K562 (cell line): Measurements from ENCODE around the gene NME4. TPM values are rescaled to one million over a fixed set of nuclear protein-coding genes. Genes with fewer than 3 reads are reported as not detected.

ENCODE experiments used
- ATF7 ChIP-seq: fragments of 450-650 bp; IDR thresholded peaks from 2 replicates; pipeline ENCODE4 v1.7.1; 2014; ENCODE audit warnings: mild to moderate bottlenecking, moderate library complexity
- CBX8 ChIP-seq: fragments of 200-600 bp; sonication (generic); IDR thresholded peaks from 2 replicates; pipeline ENCODE4 v1.6.1; 2012; ENCODE audit warnings: borderline replicate concordance, mixed run types, low read depth, mild to moderate bottlenecking, moderate library complexity, mixed read lengths, low read length, control low read depth, inconsistent platforms; ENCODE audit not compliant: poor library complexity, severe bottlenecking; ENCODE audit errors: extremely low read depth
- CREB1 ChIP-seq, 2 experiments: sonication (generic) in 1 of 2; formaldehyde crosslinking in 1 of 2; IDR thresholded peaks; 2 replicates each; pipeline versions ENCODE4 v1.6.1 to v1.8.0; 2012 to 2022; ENCODE audit warnings: inconsistent platforms in 1 of 2, mild to moderate bottlenecking in 1 of 2, missing genetic modification reagents in 1 of 2, moderate library complexity in 1 of 2
- CTCFL ChIP-seq: IDR thresholded peaks from 2 replicates; pipeline ENCODE4 v1.6.1; 2011; ENCODE audit warnings: borderline replicate concordance, low read depth, mild to moderate bottlenecking, moderate library complexity, low read length; ENCODE audit not compliant: insufficient read depth, poor library complexity, severe bottlenecking
- EP300 ChIP-seq: IDR thresholded peaks from 2 replicates; pipeline ENCODE4 v1.6.1; 2012; ENCODE audit warnings: low read length, improper control_type of control experiment
- FOXM1 ChIP-seq, 2 experiments: fragments of 450-650 bp in 1 of 2; sonication (generic) in 1 of 2; formaldehyde crosslinking in 1 of 2; IDR thresholded peaks; 2 replicates each; pipeline versions ENCODE4 v1.6.1 to v1.9.0; 2017 to 2022; ENCODE audit warnings: low read depth in 2 of 2, mild to moderate bottlenecking in 2 of 2, missing genetic modification reagents in 1 of 2, moderate library complexity in 1 of 2
- JUND ChIP-seq, 2 experiments: IDR thresholded peaks; 2 replicates in 1 of 2; 3 replicates in 1 of 2; pipeline ENCODE4 v1.6.1; 2011; ENCODE audit warnings: borderline replicate concordance in 2 of 2, low read depth in 2 of 2, low read length in 2 of 2, improper control_type of control experiment in 1 of 2, missing biosample characterization in 1 of 2, missing genetic modification characterization in 1 of 2, missing genetic modification reagents in 1 of 2
- MAX ChIP-seq: sonication (generic); formaldehyde crosslinking; IDR thresholded peaks from 2 replicates; pipeline ENCODE4 v1.9.0; 2022; ENCODE audit warnings: mild to moderate bottlenecking, missing genetic modification reagents
- MAZ ChIP-seq, 2 experiments: fragments of 450-650 bp in 1 of 2; sonication (generic) in 1 of 2; formaldehyde crosslinking; IDR thresholded peaks in 1 of 2; conservative IDR thresholded peaks in 1 of 2; 2 replicates each; pipeline versions ENCODE4 v1.4.0 to v1.5.0; 2020; ENCODE audit warnings: mild to moderate bottlenecking in 1 of 2, missing genetic modification reagents in 1 of 2
- NONO ChIP-seq, 2 experiments: fragments of 200-400 bp in 1 of 2; fragments of 450-650 bp in 1 of 2; formaldehyde crosslinking in 1 of 2; IDR thresholded peaks; 2 replicates each; pipeline ENCODE4 v1.6.1; 2017; ENCODE audit warnings: low read depth in 2 of 2, mild to moderate bottlenecking in 2 of 2, moderate library complexity in 2 of 2, low read length in 1 of 2
- POLR2AphosphoS5 ChIP-seq: IDR thresholded peaks from 2 replicates; pipeline ENCODE4 v1.6.1; 2011; ENCODE audit warnings: mild to moderate bottlenecking, low read depth, low read length, moderate library complexity; ENCODE audit not compliant: control insufficient read depth, insufficient read depth
- SIN3A ChIP-seq, 2 experiments: fragments of 150-350 bp in 1 of 2; IDR thresholded peaks; 2 replicates each; pipeline ENCODE4 v1.6.1; 2011 to 2016; ENCODE audit warnings: borderline replicate concordance in 2 of 2, low read depth in 2 of 2, low read length in 2 of 2, mild to moderate bottlenecking in 2 of 2, moderate library complexity in 2 of 2; ENCODE audit not compliant: control insufficient read depth in 1 of 2
- SRF ChIP-seq, 2 experiments: fragments of 250-450, 450-650 bp in 1 of 2; sonication (Bioruptor Pico) in 1 of 2; sonication (generic) in 1 of 2; formaldehyde crosslinking; IDR thresholded peaks; 2 replicates each; pipeline versions ENCODE4 v1.5.0 to v1.5.1; 2020 to 2022; ENCODE audit warnings: mild to moderate bottlenecking in 1 of 2, missing genetic modification reagents in 1 of 2
- TAF7 ChIP-seq: fragments of 450-650 bp; IDR thresholded peaks from 2 replicates; pipeline ENCODE4 v1.6.1; 2016; ENCODE audit warnings: missing genetic modification characterization, missing compliant biosample characterization
- ZFX ChIP-seq: sonication (generic); formaldehyde crosslinking; IDR thresholded peaks from 2 replicates; pipeline ENCODE4 v1.8.0; 2022; ENCODE audit warnings: mild to moderate bottlenecking, missing genetic modification reagents, moderate library complexity
- polyA plus RNA-seq, 8 experiments: library from polyadenylated mRNA; depleted of rRNA in 4 of 8; stranded (reverse) in 5 of 8; unstranded in 3 of 8; fragments of >200 nt; fragmentation: Nextera tagmentation in 2 of 8; fragmentation: Illumina TruSeq in 1 of 8; extraction: Ambion mirVana in 2 of 8; extraction: Trizol in 1 of 8; gene quantifications; 2 replicates each; pipeline versions ENCODE4 v1.2.1 to v1.2.3, GENCODE V29; 2011 to 2014; ENCODE audit warnings: inconsistent platforms in 1 of 8, missing spikeins in 1 of 8
- total RNA-seq, 7 experiments: library from RNA; depleted of rRNA in 6 of 7; stranded (reverse); fragments of >200 nt in 6 of 7; fragmentation: Illumina TruSeq in 2 of 7; extraction: Trizol in 2 of 7; gene quantifications; 2 replicates each; pipeline versions ENCODE4 v1.2.1 to v1.2.3, GENCODE V29; 2011 to 2021; ENCODE audit warnings: low replicate concordance in 1 of 7
- TF ChIP-seq, protein P1 (sequence below): fragments of 250-450 bp; sonication (Bioruptor Pico); IDR thresholded peaks from 2 replicates; pipeline ENCODE4 v1.4.0; 2020; ENCODE audit warnings: borderline replicate concordance
- TF ChIP-seq, protein P2 (sequence below): fragments of 250-450 bp; sonication (Bioruptor Pico); IDR thresholded peaks from 2 replicates; pipeline ENCODE4 v1.5.0; 2020; ENCODE audit warnings: mild to moderate bottlenecking

NME4 gene
- total and polyA plus RNA-seq, 9 of the 15 experiments (the other 6 are each of a cell fraction or from before 2014, with no cell fraction given): 15.4 to 264 (median 139) TPM

DNA sequence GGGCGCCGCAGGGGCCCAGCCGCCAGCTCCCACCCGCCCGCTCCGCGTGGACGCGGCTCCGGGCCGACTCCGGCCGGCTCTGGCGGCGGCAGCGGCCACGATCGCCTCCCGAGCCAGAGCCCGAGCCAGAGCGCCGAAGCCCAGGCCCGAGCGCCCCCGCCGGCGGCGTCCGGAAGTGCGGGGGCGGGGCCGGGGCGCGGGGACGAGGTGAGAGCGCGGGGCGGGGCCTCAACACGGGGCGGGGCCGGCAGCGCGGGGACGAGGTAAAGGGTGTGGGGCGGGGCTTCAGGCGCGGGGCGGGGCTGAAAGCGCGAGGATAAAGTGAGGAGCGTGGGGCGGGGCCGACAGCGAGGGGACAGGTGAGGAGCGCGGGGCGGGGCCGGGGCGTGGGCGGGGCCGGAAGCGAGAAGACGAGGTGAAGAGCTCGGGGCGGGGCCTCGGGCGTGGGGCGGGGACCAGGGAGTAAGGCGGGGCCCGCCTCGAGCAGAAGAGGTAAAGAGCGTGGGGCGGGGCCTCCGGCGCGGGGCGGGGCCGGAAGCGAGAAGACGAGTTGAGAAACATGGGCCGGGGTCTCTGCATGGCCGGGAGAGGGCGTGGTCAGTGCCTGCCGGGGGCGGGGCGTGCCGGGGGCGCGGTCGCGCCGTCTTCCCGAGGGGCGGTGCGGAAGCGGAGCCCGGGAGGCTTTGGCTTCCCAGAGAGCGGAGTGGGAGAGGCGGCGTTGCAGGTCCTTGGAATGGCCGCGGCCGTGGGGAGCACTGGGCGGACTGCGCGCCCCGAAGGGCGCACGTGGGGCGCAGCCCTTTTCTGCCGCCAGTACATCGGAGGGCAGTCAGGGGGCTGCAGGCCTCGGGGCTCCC is 44.2 kb upstream of the NME4 start, which contains the start of gene AXIN1 (continued):
- TF ChIP-seq, protein P1, sequence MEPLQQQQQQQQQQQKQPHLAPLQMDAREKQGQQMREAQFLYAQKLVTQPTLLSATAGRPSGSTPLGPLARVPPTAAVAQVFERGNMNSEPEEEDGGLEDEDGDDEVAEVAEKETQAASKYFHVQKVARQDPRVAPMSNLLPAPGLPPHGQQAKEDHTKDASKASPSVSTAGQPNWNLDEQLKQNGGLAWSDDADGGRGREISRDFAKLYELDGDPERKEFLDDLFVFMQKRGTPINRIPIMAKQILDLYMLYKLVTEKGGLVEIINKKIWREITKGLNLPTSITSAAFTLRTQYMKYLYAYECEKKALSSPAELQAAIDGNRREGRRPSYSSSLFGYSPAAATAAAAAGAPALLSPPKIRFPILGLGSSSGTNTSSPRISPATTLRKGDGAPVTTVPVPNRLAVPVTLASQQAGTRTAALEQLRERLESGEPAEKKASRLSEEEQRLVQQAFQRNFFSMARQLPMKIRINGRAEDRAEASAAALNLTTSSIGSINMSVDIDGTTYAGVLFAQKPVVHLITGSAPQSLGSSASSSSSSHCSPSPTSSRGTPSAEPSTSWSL (CRISPR knock-in tag): no peak
- TF ChIP-seq CTCFL: peak; percentile 8
- TF ChIP-seq MAZ (CRISPR knock-in tag; conservative IDR thresholded peaks at IDR 0.05 in 1 of 2, IDR thresholded peaks at IDR 0.05 in 1 of 2): peak; percentile 27 to 92; a peak in 2 of 4 replicates
- TF ChIP-seq CBX8: no peak
- 0 out of 2 replicates have a peak, but pooled peaks have one; percentile 12 for TF ChIP-seq JUND (IDR thresholded peaks at IDR 0.05; ENCODE audit: borderline replicate concordance, low read depth, low read length)
- TF ChIP-seq JUND (tag; IDR thresholded peaks at IDR 0.05; ENCODE audit: borderline replicate concordance, low read depth, low read length): no peak
- TF ChIP-seq POLR2AphosphoS5: peak; percentile 62; the same call in 1 of the 2 replicates
- no peak for TF ChIP-seq CREB1 (IDR thresholded peaks at IDR 0.05)
- TF ChIP-seq CREB1 (CRISPR knock-in tag; IDR thresholded peaks at IDR 0.05): peak; percentile 12; the same call in 1 of the 2 replicates
- TF ChIP-seq ATF7: 0 out of 2 replicates have a peak, but pooled peaks have one; percentile 14
- TF ChIP-seq SIN3A (IDR thresholded peaks at IDR 0.05; ENCODE audit: borderline replicate concordance in 2 of 2, control insufficient read depth in 1 of 2, low read depth in 2 of 2, low read length in 2 of 2): 0 out of 4 replicates have a peak, but pooled peaks of 1 of the 2 experiments have one; percentile 25
- TF ChIP-seq, protein P2, sequence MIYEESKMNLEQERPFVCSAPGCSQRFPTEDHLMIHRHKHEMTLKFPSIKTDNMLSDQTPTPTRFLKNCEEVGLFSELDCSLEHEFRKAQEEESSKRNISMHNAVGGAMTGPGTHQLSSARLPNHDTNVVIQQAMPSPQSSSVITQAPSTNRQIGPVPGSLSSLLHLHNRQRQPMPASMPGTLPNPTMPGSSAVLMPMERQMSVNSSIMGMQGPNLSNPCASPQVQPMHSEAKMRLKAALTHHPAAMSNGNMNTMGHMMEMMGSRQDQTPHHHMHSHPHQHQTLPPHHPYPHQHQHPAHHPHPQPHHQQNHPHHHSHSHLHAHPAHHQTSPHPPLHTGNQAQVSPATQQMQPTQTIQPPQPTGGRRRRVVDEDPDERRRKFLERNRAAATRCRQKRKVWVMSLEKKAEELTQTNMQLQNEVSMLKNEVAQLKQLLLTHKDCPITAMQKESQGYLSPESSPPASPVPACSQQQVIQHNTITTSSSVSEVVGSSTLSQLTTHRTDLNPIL: no peak
- peak; percentile 83 for TF ChIP-seq MAX
- no peak for TF ChIP-seq TAF7
- peak in 1 of 2 experiments; percentile 55; a peak in 1 of 4 replicates for TF ChIP-seq SRF (CRISPR knock-in tag; IDR thresholded peaks at IDR 0.05)
- no peak for TF ChIP-seq FOXM1 (IDR thresholded peaks at IDR 0.05; ENCODE audit: low read depth)
- no peak for TF ChIP-seq FOXM1 (CRISPR knock-in tag; IDR thresholded peaks at IDR 0.05; ENCODE audit: low read depth)
- TF ChIP-seq NONO (IDR thresholded peaks at IDR 0.05; ENCODE audit: low read depth in 2 of 2, low read length in 1 of 2): peak in 1 of 2 experiments; percentile 58; a peak in 1 of 4 replicates
- no peak for TF ChIP-seq EP300
- TF ChIP-seq ZFX (CRISPR knock-in tag): peak; percentile 91
